ENCODE results near the gene RAD50.

DNA sequence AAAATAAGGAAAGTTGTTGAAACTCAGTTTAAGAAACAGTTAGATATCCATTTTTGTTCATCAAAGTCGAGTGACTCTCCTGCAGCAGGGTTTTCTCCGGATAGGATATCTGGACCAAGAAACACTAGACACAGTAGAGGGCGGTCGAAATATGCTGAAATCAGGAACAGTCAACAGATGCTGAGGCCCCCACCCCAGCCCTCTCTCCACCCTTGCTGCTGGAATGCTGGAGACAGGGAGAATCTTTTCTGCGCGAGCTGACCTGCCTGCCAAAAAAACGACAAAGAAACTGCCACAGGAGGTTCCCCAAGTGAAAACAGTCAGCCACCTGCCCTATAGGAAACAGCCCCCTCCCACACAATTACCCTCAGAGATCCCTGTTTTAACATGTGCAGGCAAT, 96.9 kb downstream of the RAD50 start:
- TF ChIP-seq, protein P1, sequence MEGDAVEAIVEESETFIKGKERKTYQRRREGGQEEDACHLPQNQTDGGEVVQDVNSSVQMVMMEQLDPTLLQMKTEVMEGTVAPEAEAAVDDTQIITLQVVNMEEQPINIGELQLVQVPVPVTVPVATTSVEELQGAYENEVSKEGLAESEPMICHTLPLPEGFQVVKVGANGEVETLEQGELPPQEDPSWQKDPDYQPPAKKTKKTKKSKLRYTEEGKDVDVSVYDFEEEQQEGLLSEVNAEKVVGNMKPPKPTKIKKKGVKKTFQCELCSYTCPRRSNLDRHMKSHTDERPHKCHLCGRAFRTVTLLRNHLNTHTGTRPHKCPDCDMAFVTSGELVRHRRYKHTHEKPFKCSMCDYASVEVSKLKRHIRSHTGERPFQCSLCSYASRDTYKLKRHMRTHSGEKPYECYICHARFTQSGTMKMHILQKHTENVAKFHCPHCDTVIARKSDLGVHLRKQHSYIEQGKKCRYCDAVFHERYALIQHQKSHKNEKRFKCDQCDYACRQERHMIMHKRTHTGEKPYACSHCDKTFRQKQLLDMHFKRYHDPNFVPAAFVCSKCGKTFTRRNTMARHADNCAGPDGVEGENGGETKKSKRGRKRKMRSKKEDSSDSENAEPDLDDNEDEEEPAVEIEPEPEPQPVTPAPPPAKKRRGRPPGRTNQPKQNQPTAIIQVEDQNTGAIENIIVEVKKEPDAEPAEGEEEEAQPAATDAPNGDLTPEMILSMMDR (IDR thresholded peaks at IDR 0.05; ENCODE audit: low read depth, low read length, poor library complexity, severe bottlenecking), result no peak
- TF ChIP-seq EZH2phosphoT487 (IDR thresholded peaks at IDR 0.05; ENCODE audit: borderline replicate concordance, low read length), result no peak

Measured in DOHH2 (cell line).